IPS-NIHi11 (cell line): ENCODE results near the gene TPTE2.
"Not testable (repeated sequence)": the region's sequence is repeated elsewhere in the genome, so short reads cannot be mapped to it uniquely, and the experiment has no call there.

Experiments used
- DNase-seq: peaks from one replicate; pipeline ENCODE4 v3.0.0; 2012; ENCODE audit warnings: mixed read lengths, low spot score

TPTE2 gene

DNA sequence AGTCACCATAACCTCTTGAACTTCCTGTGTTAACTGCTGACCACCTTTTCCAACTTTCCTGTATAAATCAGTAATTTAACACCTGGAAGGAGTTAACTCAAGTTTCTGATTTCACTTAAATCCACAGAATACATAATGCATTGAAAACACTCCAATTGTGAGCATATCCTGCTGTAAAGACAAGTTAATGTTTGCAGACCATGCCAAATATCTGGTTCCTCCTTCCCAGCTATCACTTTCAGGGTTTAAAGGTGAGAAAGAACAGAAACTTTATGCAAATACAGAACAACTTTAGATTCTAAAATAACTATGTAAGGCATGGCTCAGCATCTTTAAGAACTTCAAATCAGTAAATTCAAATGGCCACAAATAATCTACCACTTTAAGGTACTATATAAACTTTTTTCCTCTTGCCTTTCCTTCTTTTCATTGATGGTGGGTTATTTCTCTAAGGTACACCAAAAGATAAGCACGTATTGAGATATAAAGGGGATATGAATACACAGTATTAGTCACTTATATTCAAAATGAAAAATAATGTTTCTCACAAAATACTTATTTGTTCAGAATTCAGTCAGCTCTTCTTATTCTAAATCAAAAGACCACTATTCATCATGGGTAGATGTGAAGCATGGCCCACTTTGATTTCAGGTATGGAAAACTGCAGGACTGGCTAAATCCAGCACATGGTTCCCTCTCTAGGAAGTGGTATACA, 6.6 kb upstream of the TPTE2 start:
- no peak for DNase-seq

DNA sequence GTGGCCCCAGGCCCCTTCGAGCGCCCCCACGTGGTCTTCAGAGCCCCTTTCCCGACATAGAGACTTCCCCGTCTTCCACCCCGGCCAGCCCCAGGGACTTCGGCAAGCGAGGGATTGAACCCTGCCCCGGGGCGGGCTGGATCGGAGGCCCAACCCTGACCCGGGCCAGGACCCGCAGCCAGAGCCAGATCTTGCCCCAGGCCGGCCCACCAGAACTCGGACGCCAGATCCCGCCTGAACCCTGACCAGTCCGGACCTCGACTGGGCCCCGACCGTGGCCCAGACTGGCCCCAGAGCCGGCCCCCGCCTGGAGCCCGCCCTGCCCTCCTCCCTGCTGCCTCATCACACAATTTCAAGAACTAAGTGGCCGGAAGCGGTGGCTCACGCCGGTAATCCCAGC, 253 bp upstream of the TPTE2 start:
- no peak for DNase-seq

DNA sequence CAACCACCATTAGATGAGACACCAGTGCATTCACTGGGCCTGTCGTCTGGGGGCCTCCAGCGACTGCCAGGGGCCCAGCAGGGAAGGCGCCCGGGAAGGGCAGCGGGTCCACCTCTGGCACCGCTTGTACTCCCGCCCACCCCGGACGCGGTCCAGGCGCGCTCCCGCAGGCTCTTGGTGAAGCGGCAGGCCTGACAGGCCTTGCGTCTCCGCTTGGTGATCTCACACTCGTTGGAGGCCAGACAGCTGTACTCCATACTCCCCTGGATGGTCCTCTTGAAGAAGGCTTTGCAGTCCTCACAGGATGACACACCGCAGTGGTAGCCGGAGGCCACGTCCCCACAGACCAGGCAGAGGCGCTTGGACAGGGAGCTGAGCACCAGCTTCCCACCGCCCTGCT, 660 bp downstream of the TPTE2 start:
- DNase-seq = not testable (repeated sequence)

DNA sequence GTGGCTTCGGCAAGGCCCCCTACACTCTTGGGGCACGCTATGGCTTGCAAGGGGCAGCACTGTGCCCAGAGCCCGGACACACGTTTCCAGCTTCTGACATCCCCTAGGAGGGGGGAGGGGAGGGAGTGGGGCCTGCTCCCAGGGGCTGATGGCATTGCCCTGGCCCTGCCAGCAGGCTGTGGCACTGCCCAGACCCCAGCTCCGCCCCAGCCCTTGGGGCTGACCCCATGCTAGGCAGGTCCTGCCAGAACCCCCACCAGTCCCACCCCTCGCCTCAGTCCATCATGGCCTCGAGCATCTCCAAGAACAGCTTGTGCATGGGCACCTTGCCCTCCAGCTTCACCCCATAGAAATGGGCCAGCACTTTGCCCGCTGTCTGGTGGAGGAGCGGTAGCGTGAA, 1.6 kb downstream of the TPTE2 start:
- not testable (repeated sequence) for DNase-seq

DNA sequence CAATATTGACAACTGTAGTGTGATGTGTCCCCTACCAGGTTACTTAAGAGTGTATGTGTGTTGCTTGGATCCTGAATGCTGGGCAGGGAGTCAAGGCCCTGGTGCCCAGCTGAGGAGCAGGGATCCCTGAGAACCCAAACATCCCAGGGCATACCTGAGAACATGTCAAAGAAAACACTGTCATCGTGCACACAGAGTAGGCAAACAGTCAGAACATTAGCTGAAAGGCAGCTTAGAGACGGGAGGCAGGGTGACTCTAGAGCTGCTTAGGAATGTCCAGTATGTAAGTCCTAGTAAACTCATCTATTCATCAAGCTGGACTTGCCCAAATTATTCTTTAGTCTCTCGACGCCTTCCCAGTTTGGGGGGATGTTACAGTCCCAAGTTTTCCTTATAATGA, 4.0 kb downstream of the TPTE2 start:
- DNase-seq = not testable (repeated sequence)

DNA sequence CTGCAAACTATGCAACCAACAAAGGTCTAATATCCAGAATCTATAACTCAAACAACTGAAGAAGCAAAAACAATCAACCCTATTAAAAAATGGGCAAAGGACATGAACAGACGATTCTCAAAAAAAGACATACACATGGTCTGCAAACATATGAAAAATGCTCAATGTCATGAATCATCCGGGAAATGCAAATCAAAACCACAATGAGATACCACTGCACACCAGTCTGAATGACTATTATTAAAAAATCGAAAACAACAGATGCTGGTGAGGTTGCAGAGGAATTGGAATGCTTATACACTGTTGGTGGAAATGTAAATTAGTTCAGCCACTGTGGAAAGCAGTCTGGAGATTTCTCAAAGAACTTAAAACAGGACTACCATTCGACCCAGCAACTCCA, 12.1 kb downstream of the TPTE2 start:
- not testable (repeated sequence) for DNase-seq

DNA sequence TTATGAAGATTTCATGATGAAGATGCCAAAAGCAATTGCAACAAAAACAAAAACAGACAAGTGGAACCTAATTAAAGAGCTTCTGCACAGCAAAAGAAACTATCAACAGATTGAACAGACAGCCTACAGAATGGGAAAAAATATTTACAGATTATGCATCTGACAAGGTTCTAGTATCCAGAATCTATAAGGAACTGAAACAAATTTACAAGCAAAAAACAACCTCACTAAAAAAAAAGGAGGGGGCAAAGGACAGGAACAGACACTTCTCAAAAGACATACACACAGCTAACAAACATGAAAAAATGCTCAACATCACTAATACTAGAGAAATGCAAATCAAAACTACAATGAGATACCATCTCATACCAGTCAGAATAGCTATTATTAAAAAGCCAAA, 35.7 kb downstream of the TPTE2 start:
- not testable (repeated sequence) for DNase-seq

DNA sequence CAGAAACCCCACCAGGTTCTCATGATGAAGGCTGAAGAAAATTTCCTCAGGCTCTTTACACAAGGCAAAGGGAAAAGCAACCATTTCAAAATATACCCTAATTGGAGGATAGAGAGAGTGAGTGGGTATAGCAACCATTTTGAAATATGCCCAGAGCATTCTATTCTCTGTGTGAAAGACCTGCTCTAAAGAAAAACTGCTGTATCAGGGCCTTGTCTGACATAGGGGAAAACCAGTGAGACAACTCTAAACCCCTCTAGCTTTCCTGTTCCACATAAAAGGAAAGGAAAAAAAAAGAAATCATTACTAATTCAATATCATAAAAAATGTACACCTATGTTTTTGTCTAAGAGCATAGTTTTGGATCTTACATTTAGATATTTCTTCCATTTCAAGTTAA, 42.3 kb downstream of the TPTE2 start:
- DNase-seq = no peak

DNA sequence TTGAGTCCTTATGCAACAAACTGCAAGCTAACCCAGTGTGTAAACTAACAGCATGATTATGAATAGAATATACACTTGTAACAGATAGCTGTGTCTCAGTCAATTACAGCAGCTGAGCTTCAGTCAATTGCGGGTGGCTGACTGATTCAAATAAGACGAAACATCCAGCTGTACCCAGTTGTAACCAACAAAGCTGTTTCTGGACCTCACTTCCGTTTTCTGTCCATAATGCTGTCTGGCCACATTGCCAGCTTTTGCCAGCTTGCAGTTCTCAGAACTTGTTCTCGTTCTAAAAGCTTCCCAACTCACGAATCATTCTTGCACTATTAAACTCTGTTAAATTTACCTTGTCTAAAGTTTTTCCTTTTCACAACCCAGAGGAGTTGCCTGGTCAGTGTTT, 53.7 kb downstream of the TPTE2 start:
- not testable (repeated sequence) for DNase-seq

DNA sequence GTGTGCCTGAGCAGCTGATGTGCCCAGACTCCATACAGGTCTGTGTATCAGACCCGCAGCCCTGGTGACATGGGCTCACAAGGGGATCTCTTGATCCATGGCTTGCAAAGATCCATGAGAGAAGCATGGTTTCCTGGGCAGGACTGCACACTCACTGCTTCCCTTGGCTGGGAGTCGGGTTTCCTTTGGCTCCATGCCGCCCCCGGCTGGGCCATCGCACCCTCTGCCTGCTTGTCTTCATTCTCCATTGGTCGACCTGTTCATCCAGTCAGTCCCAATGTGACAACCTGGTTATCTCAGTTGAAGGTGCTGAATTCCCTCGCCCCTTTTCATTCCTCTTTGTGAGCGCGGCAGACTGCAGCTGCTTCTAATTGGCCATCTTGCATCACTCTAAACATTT, 101.2 kb downstream of the TPTE2 start:
- DNase-seq = not testable (repeated sequence)

DNA sequence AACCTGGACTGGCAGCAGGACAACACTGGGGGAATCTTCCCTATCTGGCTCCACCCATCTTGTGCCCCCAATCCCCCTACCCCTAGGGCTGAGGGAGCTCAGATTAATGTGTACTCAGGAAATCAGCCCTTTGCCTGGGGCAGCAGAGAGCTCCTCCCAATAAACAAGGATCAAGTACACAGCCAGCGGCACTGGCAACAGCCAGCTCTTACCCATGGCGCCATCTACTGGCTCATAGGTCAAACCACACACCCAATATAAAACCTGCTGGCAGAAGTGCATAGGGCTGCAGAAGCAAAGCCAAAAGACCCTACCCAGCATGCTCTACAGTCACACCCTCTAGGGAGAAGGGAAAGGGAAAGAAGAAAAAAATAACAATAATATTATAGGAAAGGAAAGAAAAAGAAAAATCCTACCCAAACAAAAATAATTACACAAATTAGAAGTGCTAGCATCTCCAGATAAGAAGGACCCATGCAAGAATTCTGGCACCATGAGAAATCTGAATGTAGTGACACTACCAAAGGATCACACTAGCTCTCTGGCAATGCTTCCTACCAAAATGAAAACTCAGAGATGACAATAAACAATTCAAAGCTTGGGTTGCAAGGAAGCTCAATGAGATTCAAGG, 122.2 kb downstream of the TPTE2 start:
- DNase-seq = not testable (repeated sequence)

DNA sequence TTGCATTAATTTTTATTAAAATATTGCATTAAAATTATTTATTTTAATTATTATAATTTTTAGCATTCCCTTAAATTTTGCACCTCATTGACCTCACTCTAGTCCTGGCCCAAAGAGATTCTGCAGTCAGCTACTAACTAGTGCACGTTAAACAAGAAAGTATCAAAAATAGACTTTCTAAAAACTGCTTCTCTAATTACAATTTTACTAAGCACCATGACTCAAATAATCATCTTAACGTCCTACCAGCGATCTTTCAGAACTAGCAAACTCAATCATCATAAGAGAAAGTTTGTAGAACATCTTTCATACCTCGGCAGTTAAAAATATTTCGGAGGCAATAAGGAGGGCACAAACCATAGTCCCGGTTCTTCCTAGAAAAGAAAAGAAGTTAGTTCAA, 123.6 kb downstream of the TPTE2 start:
- DNase-seq = not testable (repeated sequence)

DNA sequence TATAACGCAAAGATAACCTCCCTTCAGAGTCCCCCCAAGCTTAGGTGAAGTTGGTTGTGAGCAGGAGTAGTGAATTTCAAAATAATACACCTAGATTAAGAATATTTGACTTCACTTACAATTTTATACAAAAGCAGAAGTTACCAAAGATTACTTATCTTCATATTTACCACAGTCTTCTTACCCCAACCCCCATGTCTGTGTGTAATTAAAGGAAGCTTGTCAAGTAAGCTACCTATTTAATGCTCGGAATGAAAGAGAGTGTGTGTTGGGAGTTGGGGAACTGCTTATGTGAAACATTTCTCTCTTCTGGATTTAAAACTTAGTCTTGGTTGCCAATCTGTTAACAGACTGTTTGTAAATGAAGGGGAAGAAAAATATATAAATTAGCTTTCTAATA, 139.1 kb downstream of the TPTE2 start:
- not testable (repeated sequence) for DNase-seq

DNA sequence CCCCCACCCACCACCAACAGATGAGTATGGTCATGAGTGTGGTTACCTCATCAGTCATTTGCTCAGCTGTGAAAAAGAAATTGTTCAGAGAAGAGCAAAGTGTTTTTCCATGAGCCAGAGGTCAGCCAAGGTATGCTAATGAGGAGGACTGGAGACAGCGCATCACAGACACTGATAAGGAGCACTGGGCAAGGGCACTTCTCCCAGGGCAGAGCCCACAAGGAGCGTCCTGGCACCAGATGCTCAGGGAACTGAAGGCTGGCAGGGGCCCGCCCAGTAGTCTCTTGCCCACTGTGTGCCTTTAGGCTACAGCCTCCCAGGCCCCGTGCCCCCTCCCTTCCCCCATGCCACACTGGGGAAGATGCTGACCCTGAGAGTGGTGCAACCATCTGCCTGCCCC, 148.8 kb downstream of the TPTE2 start:
- not testable (repeated sequence) for DNase-seq

DNA sequence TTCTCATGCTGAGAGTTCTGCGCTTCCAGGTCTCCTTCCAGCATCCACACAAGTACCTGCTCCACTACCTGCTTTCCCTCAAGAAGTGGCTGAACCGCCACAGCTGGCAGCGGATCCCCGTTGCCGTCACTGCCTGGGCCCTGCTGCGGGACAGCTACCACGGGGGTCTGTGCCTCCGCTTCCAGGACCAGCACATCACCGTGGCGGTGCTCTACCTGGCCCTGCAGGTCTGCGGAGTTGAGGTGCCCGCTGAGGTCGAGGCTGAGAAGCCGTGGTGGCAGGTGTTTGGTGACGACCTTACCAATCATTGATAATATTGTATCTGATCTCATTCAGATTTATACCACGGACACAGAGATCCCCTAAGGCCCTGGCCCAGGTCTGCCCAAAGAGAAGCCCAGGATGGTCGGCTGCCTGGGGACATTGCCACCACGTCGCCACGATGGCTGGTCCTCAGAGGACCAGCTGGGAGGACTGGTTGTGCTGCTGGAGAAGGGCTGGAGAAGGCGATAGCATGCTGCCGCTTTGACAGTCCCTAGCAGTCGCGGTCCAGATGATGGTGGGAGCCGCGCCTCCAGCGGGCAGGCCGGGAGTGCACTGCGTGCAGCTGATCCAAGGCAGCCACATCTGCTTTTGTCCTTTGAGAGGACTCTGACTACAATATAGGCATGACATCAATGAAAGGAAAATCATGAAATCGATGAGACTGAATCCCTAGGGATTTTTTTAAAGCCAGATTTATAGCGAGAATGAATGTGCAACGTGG, 178.4 kb downstream of the TPTE2 start:
- not testable (repeated sequence) for DNase-seq

DNA sequence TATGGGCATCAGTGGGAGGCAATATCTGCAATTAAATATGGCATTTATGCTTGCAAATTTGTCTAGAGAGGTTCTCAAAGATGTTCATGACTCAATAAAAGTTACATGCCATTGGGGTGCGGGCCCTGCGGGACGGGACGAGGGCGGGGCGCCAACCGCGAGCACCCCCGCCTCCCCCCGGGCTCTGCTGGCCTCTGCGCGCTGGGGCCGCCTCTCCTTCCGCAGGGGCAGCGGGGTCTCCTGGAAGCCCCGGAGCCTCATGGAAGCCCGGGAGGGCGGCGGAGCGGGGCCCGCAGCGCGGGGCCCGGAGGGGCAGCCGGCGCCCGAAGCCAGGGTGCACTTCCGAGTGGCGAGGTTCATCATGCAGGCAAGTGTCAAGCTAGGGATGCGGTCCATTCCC, 179.2 kb downstream of the TPTE2 start:
- DNase-seq = peak; percentile 5
